ENCODE measurements around the gene CXCR1.
"Not testable (repeated sequence)": the region's sequence is repeated elsewhere in the genome, so short reads cannot be mapped to it uniquely, and the experiment has no call there.

Gene CXCR1

DNA sequence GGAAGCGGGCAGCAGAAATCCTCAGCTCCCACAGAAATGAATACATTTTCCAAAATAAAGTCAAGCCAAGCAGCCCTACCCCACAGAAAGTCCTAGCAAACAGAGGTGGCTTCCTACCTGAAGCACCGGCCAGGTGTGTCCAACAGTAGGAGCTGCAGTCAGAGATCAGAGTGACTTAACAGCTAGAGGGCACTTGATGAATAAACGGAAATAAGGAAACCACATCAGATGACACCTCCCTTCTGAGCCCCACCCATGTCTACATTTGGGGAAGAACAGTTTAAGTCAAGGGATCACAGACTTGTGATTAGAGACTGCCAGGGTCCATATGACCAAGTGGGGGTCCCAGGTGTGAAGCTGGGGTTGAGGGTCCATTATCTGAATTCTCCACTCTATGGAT lies at the start of gene CXCR1:
CXCR1 (minus strand) TSS at position 172 of the 400 bp plus-strand sequence. CDS start 1,751 bp downstream, outside the sequence.
- DNase-seq: peak; percentile 57

- DNase-seq: no peak
Measured at GRCh38 chr2:218216336-218216673, 49.5 kb upstream of the CXCR1 start.

DNA sequence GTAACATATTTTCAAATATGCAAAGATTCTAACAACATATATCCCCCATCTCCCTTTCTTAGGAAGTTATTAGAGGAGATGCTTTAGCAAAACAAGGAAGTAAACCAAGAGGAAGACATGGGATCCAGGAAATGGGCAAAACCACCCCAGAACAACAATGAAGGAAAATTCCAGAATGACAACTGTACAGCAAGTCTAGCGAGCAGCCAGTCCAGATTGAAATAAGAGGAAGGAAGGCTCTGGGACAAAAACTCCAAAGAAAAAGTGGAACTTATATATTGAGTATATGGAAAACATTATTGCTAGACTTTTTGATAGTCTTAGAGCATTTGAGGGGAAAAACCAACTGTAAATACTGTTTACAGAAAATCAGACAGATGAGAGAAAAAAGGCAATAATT lies 47.4 kb upstream of the CXCR1 start:
- peak; percentile 57 for DNase-seq

- DNase-seq: no peak
Measured at GRCh38 chr2:218209078-218209477, 42.3 kb upstream of the CXCR1 start.

GRCh38 chr2:218202266-218202665 lies 35.5 kb upstream of the CXCR1 start:
- no peak for DNase-seq

- no peak for DNase-seq
Measured at GRCh38 chr2:218196974-218197373, 30.2 kb upstream of the CXCR1 start.

- DNase-seq: no peak
Measured at GRCh38 chr2:218194880-218195279, 28.1 kb upstream of the CXCR1 start.

DNA sequence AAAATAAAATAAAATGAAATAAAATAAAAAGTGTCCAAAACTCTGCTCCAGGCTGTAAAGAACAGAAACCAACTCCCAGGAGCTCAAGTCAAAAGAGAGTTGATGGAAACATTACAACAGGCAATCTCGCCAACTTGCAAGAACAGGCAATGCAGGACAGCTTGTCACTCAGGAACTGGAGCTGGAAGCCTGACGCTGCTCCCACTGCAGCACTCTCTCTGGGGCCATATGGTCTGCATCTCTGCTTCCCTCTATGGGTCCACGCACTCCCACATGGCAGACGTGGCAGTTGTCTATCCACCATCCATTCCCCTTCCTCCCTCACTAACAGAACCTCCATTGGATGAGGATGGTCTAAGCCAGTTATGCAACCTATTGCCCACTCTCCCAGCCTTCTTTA lies 26.9 kb upstream of the CXCR1 start:
- no peak for DNase-seq

- DNase-seq: no peak
Measured at GRCh38 chr2:218192902-218193430, 26.2 kb upstream of the CXCR1 start.

- no peak for DNase-seq
Measured at GRCh38 chr2:218188528-218188927, 21.8 kb upstream of the CXCR1 start.

DNA sequence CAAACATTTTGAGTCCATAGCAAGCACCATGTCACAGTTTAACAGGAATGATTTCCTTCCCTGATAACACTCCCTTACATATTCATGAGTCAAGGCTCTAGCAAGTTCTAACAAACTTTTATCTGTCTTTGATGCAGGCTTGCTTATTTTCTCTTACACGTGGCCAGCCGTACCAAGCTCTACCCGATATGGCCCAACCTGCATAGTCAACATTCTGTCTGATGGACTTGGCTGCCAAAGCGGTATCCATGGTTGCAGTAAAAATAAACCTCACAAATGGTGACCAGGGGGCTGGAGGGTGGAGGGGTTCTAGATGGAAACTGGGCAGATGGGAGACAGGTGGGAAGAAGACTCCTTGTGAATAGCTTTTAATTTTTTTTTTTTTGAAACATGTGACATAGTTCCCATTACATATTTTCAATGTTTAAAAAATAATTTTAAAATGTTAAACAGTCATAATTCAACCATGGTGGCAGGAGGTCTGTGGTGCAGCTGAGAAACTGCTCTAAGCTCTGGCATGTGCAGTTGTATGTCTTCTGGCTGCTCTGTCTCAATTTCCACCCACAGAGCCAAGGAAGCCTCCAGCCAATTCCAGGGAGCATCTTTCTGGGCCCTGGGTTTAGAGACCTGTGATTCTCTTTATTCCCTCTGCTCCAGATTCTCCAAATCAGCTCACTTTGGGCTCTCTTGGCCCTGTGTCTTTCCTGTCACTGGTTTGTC lies 20.7 kb upstream of the CXCR1 start:
- DNase-seq: no peak

GRCh38 chr2:218186876-218187275 lies 20.1 kb upstream of the CXCR1 start:
- no peak for DNase-seq

- peak; percentile 83 for DNase-seq
Measured at GRCh38 chr2:218186355-218186766, 19.6 kb upstream of the CXCR1 start.

- DNase-seq: no peak
Measured at GRCh38 chr2:218184331-218184730, 17.6 kb upstream of the CXCR1 start.

- DNase-seq: no peak
Measured at GRCh38 chr2:218180467-218181114, 13.8 kb upstream of the CXCR1 start.

DNA sequence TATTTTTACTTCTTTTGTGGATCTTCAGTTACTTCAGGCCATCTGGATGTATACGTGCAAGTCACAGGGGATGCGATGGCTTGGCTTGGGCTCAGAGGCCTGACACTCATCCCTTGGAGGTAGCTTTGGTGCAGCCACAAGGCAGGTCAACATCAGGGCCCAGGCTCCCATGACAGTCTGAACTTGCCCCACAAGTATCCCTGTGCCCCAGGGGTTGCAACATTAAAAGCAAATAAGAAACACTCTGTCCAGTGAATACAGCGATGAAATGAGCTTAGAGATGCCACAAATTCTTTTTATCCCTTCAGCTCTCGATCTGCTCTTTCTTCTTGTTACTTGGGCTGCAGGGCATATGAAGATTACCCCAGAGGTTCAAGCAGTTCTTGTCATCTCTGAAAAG lies 13.0 kb upstream of the CXCR1 start:
- no peak for DNase-seq

- DNase-seq: no peak
Measured at GRCh38 chr2:218172845-218173244, 6.1 kb upstream of the CXCR1 start.

- not testable (repeated sequence) for DNase-seq
Measured at GRCh38 chr2:218171744-218172143, 5.0 kb upstream of the CXCR1 start.

DNA sequence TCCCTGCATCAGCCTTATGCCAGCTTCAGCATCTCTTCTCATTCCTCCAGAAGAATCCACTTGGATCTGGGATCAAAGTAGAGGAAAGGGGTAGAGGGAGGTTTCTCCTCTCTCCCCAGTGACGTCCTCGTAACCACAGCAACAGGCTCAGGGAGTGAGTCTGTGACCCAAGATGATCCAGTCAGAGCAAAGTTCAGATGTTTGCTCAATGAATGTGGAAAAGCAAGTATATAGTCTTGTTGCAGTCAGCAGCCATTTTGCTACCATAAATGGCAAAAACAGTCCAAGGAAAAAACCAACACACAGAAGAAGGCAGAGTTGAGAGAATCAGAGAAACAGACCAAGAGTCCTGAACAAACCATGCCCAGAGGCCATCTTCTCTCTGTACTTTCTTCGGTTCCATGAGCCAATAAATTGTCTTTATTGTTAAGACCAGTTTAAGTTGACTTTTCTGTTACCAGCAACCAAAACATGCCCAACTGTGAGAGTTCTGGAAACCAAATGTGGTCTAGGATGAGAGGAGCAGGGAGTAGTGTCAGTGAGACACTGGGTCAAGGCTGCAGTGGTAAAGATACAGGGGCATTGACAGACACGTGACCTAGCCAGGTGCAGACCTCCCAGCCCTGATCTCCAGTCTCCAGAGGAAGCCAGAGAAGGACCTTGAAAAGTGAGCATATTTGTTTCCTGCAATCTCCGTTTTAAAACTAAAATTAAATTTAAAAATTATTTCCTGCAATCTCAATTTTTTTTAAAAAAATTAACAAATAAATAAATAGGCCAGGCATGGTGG lies 3.2 kb upstream of the CXCR1 start:
- DNase-seq: no peak

DNA sequence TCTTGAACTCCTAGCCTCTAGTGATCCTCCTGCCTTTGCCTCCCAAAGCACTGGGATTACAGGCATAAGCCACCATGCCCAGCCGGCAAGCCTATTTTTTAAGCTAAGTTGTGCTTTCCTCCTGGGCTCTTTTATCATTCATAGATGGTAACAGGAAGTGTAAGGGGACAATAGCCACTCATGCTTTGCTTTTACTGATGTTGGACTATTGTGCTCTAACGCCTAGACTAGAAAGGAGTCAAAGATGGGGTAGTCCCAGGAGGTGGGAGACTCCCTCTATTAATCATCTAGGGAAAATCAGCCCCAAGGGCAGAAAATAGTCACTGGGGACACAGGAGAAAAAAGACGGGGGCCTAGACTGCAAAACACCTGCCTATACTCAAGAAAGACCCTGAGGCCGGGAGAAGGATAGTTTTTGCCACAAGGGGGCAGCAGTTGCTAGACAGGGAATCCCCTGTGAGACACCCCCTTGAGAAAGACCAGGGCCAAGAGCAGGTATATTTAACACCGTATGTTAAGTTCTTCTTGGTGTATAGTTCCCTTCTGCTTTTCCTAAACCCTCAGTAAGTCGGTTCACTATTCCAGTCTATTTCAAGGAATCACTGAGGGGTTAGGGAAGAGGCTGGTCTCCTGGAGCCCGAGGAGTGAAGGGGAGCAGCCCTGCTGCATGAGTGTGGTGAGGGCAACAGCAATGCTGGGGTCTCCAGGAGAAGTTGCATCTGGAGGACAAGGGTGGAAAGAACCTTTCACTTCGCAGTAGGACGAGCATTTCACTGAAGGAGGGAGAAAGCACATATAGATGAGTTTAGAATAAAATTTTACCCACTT lies 2.1 kb upstream of the CXCR1 start:
- peak; percentile 60 for DNase-seq

DNA sequence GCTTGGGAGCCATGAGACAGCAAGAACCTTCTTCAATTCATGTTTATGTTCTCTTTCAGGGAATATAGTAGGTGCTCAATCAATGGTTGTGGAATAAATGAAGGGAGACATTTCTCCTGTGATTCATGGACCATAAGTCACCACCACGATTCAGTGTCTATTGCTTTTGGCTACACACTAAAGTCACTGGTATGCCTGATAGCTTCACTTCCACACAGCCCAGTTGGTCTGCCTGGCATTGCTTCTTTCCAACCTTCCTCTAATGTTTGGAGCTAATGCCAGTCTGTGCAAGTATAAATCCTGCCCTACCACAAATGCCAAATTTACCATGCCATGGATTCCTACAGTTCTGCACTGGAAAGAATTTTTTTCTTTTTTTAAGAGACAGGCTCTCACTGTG lies 1.3 kb upstream of the CXCR1 start:
- no peak for DNase-seq

DNA sequence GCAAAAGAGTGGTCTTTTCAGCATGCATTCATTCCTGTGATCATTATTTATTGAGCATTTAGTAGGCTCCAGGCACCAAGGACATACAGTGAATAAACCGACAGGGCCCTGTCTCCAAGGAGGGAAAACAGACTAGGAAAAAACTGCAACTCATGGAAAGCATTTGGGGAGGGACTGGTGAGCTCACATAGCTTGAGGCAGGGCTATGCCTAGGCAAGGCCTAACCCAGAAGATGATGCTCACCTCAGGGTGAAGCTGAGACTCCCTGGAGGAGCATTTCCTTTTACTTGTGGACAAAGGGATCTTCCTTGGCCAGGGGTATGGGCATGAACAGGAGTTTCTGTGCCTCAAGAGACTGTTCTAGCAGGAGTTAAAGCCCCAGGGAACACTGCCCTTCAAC lies 3.9 kb downstream of the CXCR1 start:
- DNase-seq: no peak

- DNase-seq: peak; percentile 65
Measured at GRCh38 chr2:218161644-218162043, 5.1 kb downstream of the CXCR1 start.

All from suppressor macrophage treated with lipopolysaccharide for 4 hours (primary cell).